SIG-M5 treated with dmso at 0.1 percent for 504 hours (cell line): Measurements from ENCODE around the gene LBH.

Experiments
- DNase-seq: peaks from one replicate; lab custom pipeline; 2025; ENCODE audit not compliant: unreplicated experiment; lab: John Stamatoyannopoulos, UW

Gene LBH

DNA sequence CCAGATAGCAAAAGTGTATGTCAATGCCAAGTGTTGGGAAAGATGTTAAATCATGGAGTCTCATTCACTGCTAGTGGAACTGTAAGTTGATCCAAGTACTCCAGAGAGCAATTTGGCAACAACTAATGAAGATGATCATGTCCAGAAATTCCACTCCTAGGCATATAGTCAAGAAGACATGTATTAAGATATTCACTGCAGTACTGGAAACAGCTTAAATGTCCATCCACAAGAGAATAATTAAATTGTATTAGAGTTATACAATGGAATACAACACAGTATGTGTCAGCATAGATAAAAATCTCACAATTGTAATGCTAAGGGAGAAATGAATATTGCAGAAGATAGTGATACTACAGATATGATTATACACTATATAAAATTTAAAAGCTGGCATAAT lies 15.2 kb upstream of the LBH start:
- no peak for DNase-seq

- peak; percentile 58 for DNase-seq
These were observed 13.5 kb upstream of the LBH start for GRCh38 chr2:30217644-30218337.

GRCh38 chr2:30218338-30218713 lies 13.0 kb upstream of the LBH start:
- no peak for DNase-seq

GRCh38 chr2:30218814-30219213 lies 12.5 kb upstream of the LBH start:
- no peak for DNase-seq

DNA sequence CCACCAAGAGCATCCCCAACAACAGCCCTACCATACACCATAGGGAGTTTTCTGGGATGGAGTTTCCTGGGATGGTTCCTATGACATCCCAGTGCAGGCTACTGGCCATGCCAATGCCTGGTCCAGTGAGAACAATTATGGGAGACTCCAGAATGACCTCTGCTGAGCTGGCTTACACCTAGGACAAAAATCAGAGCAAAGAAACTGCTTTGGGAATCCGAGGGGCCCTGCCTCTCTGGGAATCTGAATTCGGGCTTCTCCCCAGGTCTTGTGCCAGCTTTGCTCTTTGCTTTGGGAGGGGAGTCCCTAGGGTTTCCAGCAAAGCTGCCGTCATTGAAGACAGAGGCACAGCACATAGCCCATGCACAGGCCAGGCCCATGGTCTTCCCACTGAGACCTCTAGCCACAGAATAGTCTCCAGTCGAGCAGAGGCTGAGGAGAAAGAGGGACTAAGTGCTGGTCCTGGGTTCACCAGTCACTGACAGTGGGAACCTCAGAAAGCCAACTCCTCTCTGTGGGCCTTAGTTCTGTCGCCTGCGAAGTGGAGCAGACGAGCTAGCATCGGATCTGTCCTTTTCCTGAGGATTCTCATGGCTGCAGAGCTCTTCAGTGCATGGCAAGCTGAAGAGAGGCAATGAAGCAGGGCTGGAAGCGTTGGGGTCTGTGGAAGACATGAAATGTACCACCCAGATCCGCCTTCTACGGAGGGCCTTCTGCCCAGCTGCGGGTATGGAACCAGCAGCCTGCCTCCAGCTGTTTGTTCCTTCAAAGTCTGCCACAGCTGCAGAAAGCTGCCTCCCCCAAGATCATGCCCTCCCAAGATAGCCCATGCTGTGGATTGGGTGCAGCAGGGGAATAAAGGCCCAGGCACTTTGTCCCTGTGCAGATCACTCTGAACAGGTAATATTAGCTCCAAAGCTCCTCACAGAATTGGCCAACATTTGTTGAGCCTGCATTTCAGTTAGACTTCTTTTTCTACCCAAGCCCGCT lies 11.2 kb upstream of the LBH start:
- DNase-seq, result no peak

- no peak for DNase-seq
These were observed 9.8 kb upstream of the LBH start for GRCh38 chr2:30221531-30221930.

GRCh38 chr2:30222031-30222430 lies 9.3 kb upstream of the LBH start:
- no peak for DNase-seq

- no peak for DNase-seq
These were observed 8.5 kb upstream of the LBH start for GRCh38 chr2:30222636-30223360.

GRCh38 chr2:30223413-30223874 lies 7.9 kb upstream of the LBH start:
- DNase-seq, result peak; percentile 55

DNA sequence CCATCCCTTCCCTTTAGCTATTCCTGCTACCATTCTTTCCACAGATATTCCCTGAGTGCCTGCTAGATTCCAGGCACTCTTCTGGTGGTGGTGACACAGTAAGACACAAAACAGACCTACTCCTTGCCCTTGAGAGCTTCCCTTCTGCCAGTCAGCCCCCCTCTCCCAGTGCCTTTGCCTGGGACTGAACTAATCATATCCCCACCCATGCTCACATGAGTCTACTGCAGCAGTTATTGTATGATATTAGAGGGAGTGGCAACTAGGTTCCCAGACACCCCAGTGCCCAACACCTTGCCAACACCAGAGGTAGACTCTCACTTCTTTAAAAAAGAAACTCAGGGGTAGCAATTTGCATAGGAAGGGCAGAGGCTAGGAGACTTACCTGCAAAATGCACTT lies 7.2 kb upstream of the LBH start:
- DNase-seq, result no peak

GRCh38 chr2:30225131-30225762 lies 6.1 kb upstream of the LBH start:
- DNase-seq, result peak; percentile 28

DNA sequence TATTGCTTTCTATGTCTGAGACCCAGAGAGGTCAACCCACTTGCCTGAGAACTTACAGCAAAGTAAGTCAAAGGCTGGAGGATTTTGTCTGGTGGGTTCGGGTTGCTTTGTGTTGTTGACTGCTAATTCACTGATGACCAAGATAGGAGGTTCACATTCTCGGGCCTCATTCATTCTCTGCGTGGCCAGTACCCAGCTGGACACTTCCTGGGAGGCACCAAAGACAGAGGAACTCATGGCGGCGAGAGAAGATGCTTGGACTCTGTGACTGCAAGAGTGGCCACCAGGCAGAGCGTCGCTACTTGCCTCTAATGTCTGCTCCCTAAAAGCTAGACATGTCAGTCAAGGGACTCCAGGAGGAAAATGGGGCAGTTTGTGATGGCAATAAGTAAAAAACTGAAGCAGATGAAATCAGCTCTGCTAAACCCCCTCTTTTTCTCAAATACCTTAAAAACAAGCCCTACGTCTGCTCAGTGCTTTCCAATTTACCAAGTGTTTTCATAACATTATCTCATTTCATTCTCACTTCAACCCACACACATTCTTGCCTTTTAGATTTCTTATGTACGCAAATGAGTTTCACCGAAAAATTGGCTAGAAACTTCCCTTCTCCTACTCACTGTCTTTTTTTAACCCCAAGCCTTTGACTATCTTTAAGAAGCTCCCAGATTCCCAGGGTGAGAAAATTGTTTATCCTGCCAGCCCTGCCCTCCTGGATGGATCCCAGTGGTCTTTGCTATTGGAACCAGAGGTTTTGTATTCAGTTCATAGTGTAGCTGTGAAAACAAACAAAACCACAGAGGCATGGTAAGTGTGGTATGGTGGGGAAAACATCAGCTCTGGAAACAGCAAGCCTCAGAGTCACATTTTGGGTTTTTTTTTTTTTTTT lies 4.9 kb upstream of the LBH start:
- DNase-seq, result no peak

GRCh38 chr2:30229596-30229995 lies 1.7 kb upstream of the LBH start:
- DNase-seq, result no peak

DNA sequence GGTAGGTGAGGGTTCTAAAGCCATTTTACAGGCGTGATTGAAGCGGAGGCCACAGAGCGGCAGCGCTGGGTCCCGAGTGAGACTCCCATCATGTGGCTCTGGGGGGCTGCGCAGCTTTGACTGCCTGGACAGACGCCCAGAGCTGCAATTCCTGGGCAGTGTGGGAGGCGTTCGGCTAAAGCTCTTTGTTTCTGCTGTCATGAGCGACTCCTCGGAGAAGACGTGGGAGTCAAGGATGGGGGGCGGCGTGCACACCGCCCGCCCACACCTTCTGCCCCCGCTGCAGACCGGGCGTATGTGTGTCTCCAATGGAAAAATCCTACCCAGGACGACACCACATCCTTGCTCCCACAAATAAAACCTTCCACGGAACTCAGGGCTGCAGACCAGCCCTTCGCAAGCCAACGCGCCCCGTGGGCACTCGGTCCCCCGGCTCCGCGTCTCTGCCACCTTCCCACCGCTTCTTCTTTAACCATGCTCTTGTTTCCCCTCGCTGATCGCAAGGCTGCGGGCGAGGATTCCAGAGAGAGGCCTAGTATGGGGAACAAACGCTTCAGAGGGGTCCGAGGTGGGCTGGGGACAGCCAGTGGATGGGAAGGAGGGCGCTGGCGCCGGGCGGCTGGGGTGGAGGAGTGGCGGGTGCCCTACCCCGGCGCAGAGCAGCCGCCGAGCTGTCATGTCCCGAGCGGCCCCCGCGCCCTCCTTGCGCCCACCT lies 680 bp upstream of the LBH start:
- DNase-seq, result no peak

GRCh38 chr2:30231996-30232800 lies 864 bp downstream of the LBH start:
- no peak for DNase-seq

DNA sequence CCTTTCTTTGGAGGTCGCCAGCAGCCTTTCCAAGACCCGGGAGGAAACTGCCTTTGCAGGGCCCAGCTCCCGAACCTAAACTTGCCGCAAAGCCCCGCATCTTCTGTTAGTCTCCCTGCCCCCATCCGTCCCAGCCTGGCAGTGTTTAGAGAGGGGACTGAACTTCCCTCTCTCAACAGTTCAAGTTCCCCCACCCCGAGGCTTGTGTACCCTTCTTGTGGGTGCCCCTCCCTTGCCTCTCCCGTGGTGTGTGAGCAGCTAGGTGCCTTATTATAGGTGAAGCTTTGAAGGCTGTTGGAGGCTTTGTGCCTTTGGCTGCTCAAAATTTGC lies 1.4 kb downstream of the LBH start:
- DNase-seq, result no peak

DNA sequence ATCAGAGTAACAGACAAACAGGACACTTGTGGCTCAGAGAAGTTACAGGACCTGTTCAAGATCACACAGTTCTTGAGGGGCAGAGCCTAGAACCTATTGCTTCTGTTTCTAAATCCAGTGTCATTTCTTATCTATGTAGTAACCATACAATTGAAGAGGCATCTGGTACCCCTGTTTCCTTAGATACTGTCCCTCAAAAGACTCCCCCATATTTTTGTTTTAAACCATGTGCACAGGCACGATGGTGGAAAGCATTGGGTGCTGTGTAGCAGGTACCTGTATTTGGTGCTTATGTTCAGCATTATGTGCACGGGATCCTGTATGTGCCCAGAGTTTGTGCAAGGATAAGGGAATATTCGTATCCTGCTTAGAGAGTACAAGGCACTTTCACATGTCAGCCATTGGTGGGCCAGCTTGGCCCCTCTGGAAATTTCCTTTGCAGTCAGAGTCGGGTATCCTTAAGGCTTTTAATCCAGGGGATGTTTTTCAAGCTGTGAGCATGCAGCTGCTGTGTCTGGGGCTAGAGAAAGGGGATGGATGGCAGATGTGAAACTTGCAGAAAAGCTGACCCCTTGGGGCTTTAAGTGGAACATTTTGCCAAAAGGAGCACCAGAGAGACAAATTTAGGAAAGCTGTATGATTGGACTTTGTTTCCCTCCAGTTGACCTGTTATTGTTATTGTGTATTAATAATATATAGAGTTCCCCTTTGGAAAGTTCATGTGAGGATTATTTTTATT lies 2.1 kb downstream of the LBH start:
- no peak for DNase-seq
